Activated naive CD8-positive, alpha-beta T cell treated with anti-CD3 and anti-CD28 coated beads, Interleukin-2, amount 50 U/mL, for 16 hours (primary cell): ENCODE measurements around the gene NT5DC4.

Experiments
- DNase-seq: peaks from one replicate; pipeline ENCODE4 v3.0.0-alpha.2; 2020; ENCODE audit warnings: low read depth, low spot score

NT5DC4 gene

GRCh38 chr2:112723547-112723940, 2.7 kb downstream of the NT5DC4 start:
- DNase-seq: no peak

GRCh38 chr2:112723995-112724394, 3.2 kb downstream of the NT5DC4 start:
- no peak for DNase-seq

GRCh38 chr2:112724591-112725525, 4.0 kb downstream of the NT5DC4 start:
- no peak for DNase-seq

GRCh38 chr2:112725545-112726457, 5.0 kb downstream of the NT5DC4 start:
- DNase-seq: no peak

GRCh38 chr2:112726487-112727190, 5.8 kb downstream of the NT5DC4 start:
- peak; percentile 59 for DNase-seq

- no peak for DNase-seq
Observed at GRCh38 chr2:112727276-112728028, 6.6 kb downstream of the NT5DC4 start.

GRCh38 chr2:112728029-112728362, 7.2 kb downstream of the NT5DC4 start:
- no peak for DNase-seq

GRCh38 chr2:112728378-112729175, 7.8 kb downstream of the NT5DC4 start:
- no peak for DNase-seq

- DNase-seq: no peak
Observed at GRCh38 chr2:112730216-112730615, 9.4 kb downstream of the NT5DC4 start.

GRCh38 chr2:112730791-112731190, 10.0 kb downstream of the NT5DC4 start:
- DNase-seq: no peak

GRCh38 chr2:112731479-112731878, 10.7 kb downstream of the NT5DC4 start:
- no peak for DNase-seq

- no peak for DNase-seq
Observed at GRCh38 chr2:112733456-112733855, 12.6 kb downstream of the NT5DC4 start.

- no peak for DNase-seq
Observed at GRCh38 chr2:112733871-112734270, 13.1 kb downstream of the NT5DC4 start.

GRCh38 chr2:112737542-112738232, 16.9 kb downstream of the NT5DC4 start:
- DNase-seq: no peak

- no peak for DNase-seq
Observed at GRCh38 chr2:112740527-112740926, 19.7 kb downstream of the NT5DC4 start.

GRCh38 chr2:112749755-112750559, 29.1 kb downstream of the NT5DC4 start:
- peak; percentile 60 for DNase-seq

- DNase-seq: no peak
Observed at GRCh38 chr2:112750560-112750843, 29.7 kb downstream of the NT5DC4 start.

- DNase-seq: no peak
Observed at GRCh38 chr2:112751451-112752197, 30.8 kb downstream of the NT5DC4 start.
